ENCODE data around the gene ADM.

The ADM gene

DNA sequence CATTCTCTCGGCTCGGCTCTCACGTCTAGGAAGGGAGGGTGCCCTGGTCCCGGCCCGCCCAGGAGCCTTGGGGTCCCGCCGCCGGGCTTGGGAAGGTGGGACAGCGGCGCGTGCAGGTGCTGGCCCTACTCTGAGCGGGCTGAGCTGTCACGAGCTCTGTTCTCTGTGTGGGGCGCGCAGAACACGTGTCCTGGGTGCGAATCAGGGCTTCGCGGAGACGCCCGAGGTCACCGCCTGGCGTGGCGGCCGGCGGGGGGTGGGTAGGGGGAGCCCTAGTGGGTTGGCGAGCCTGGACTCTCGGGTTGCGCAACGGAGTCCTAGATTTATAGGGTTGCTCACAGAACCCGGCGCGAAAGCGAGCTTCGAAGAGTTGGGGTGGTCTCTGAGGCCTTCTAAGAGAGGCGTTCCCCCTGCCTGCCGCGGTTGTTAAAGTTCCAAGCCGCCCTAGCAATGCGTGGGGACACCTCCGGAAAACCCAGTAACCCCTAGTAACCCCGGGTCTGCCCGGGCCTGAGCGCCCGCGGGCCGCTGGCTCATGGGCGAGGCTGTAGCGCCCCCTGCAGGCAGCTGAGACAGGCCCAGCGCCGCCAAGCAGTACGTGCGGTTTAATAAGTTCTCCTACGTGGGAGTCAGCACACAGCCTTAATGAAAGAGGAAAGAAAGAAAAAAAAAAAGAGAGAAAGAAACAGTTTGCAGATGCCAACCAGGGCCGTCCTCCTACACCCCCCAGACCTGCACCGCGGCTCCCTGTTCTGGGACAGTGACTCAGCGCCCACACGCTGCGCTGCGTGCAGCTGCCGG, 2.7 kb downstream of the ADM start:
- peak overlapping the region; percentile 93 for H3K4me3 ChIP-seq (ENCODE audit: insufficient read length, low read depth)
- TF ChIP-seq ZNF274 (IDR thresholded peaks at IDR 0.05; ENCODE audit: low read depth, low read length), result no peak
- TF ChIP-seq YY1 (IDR thresholded peaks at IDR 0.05; ENCODE audit: insufficient read depth, insufficient read length), result no peak
- TF ChIP-seq SUZ12 (IDR thresholded peaks at IDR 0.05; ENCODE audit: extremely low read depth, insufficient read depth, insufficient read length), result no peak
- H3K27me3 ChIP-seq (ENCODE audit: insufficient read depth, insufficient read length), result peaks cover 14% of the 10 kb centered on the region
- peaks cover 14% of the 10 kb centered on the region for H3K36me3 ChIP-seq (ENCODE audit: insufficient read depth, insufficient read length, low read length)
- peaks cover 7% of the 10 kb centered on the region for H3K4me1 ChIP-seq (ENCODE audit: insufficient read depth, insufficient read length)
- no peaks in the 10 kb centered on the region for H3K9me3 ChIP-seq (ENCODE audit: insufficient read depth, low read length)
- peak overlapping the region; percentile 97 for H3K9ac ChIP-seq (ENCODE audit: insufficient read length, low read depth)
- DNase-seq (ENCODE audit: low read depth, low spot score), result no peak

GRCh38 chr11:10308201-10308954, 3.5 kb downstream of the ADM start:
- TF ChIP-seq ZNF274 (IDR thresholded peaks at IDR 0.05; ENCODE audit: low read depth, low read length) (no peak), YY1 (IDR thresholded peaks at IDR 0.05; ENCODE audit: insufficient read depth, insufficient read length) (no peak), SUZ12 (IDR thresholded peaks at IDR 0.05; ENCODE audit: extremely low read depth, insufficient read depth, insufficient read length) (no peak)
- H3K4me1 ChIP-seq (ENCODE audit: insufficient read depth, insufficient read length), result peaks cover 7% of the 10 kb centered on the region
- peaks cover 14% of the 10 kb centered on the region for H3K36me3 ChIP-seq (ENCODE audit: insufficient read depth, insufficient read length, low read length)
- no peak for DNase-seq (ENCODE audit: low read depth, low spot score)
- peak overlapping the region; percentile 97 for H3K9ac ChIP-seq (ENCODE audit: insufficient read length, low read depth)
- peaks cover 6% of the 10 kb centered on the region for H3K27me3 ChIP-seq (ENCODE audit: insufficient read depth, insufficient read length)
- H3K4me3 ChIP-seq (ENCODE audit: insufficient read length, low read depth), result peak overlapping the region; percentile 93
- no peaks in the 10 kb centered on the region for H3K9me3 ChIP-seq (ENCODE audit: insufficient read depth, low read length)

DNA sequence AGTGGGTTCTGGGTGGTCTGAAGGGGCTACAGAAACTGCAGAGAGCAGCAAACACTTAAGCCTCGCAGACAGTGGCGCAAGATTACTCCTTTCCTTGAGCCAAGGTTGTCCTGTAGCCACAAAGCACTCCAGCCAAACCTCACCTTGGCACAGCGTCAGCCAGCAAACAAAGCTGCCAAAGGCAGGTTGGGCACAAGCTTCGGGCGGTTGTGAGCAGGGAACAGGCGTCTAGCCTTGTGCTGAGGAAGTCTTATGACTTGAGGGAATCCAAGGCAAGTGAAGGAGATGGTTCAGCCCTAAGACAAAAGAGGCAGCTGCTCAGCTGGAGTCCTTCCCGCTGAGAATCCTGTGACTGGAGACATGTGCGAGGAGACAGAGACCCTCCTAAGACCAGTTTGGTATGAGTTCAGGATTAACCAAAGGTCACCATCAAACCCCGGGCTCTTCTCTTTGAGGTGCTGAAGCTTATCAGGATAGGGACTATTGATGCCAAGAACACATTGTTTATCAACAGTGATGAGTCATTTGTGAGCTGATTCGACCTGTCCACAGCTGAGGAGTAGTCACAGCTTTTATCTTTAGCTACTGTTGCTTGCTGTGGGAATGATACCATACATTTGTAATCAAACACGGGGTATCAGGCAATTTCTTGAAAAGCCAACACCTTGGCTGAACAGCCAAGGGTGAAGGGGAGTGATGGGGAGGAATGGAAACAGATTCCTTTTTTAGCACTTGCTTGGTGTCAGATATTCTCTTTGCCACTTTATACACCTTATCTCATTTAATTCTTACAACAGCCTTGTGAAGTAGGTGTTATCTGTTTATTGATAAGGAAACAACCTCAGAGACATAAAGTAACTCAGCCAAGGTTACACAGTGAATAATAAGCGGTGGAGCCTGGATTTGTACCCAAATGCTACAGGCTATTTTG, 4.6 kb downstream of the ADM start:
- H3K36me3 ChIP-seq (ENCODE audit: insufficient read depth, insufficient read length, low read length), result peaks cover 14% of the 10 kb centered on the region
- peak overlapping the region; percentile 42 for H3K9ac ChIP-seq (ENCODE audit: insufficient read length, low read depth)
- no peak for TF ChIP-seq YY1 (IDR thresholded peaks at IDR 0.05; ENCODE audit: insufficient read depth, insufficient read length)
- no peak for TF ChIP-seq ZNF274 (IDR thresholded peaks at IDR 0.05; ENCODE audit: low read depth, low read length)
- no peak for TF ChIP-seq SUZ12 (IDR thresholded peaks at IDR 0.05; ENCODE audit: extremely low read depth, insufficient read depth, insufficient read length)
- peak overlapping the region; percentile 93 for H3K4me3 ChIP-seq (ENCODE audit: insufficient read length, low read depth)
- no peak for DNase-seq (ENCODE audit: low read depth, low spot score)
- H3K9me3 ChIP-seq (ENCODE audit: insufficient read depth, low read length), result no peaks in the 10 kb centered on the region
- peaks cover 7% of the 10 kb centered on the region for H3K4me1 ChIP-seq (ENCODE audit: insufficient read depth, insufficient read length)
- H3K27me3 ChIP-seq (ENCODE audit: insufficient read depth, insufficient read length), result no peaks in the 10 kb centered on the region

DNA sequence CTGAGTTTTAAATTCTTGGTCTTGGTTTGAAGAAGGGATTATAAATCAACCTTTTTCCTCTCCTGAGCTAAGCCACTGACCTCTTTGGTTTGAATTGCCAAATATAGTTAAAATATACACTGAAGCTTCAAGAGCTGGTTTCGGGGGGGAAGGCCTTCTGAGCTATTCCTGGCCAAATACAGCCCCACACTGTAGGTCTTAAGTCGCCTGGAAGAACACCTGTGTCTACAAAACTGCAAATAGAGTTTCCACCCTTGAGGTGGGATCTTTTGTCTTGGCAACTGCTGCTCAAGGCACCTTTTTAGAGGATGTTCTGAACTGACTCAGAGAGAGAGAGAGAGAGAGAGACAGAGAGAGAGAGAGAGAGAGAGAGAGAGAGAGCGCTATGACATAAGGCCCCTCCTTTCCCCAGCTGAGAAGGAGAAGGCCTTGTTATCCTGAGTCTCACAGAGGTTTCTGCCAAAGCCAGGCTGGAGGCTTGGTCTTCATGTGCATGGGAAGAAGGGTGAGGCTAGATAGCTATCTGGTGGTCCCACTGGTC, 5.5 kb downstream of the ADM start:
- Histone ChIP-seq H3K4me1 (ENCODE audit: insufficient read depth, insufficient read length) (peaks cover 7% of the 10 kb centered on the region), H3K9ac (ENCODE audit: insufficient read length, low read depth) (no peak overlapping the region), H3K4me3 (ENCODE audit: insufficient read length, low read depth) (no peak overlapping the region), H3K36me3 (ENCODE audit: insufficient read depth, insufficient read length, low read length) (peaks cover 14% of the 10 kb centered on the region), H3K9me3 (ENCODE audit: insufficient read depth, low read length) (no peaks in the 10 kb centered on the region), H3K27me3 (ENCODE audit: insufficient read depth, insufficient read length) (no peaks in the 10 kb centered on the region)
- DNase-seq (ENCODE audit: low read depth, low spot score), result no peak
- TF ChIP-seq SUZ12 (IDR thresholded peaks at IDR 0.05; ENCODE audit: extremely low read depth, insufficient read depth, insufficient read length) (no peak), YY1 (IDR thresholded peaks at IDR 0.05; ENCODE audit: insufficient read depth, insufficient read length) (no peak), ZNF274 (IDR thresholded peaks at IDR 0.05; ENCODE audit: low read depth, low read length) (no peak)

- Histone ChIP-seq H3K4me1 (ENCODE audit: insufficient read depth, insufficient read length) (peaks cover 7% of the 10 kb centered on the region), H3K4me3 (ENCODE audit: insufficient read length, low read depth) (no peak overlapping the region), H3K9ac (ENCODE audit: insufficient read length, low read depth) (no peak overlapping the region), H3K27me3 (ENCODE audit: insufficient read depth, insufficient read length) (no peaks in the 10 kb centered on the region), H3K36me3 (ENCODE audit: insufficient read depth, insufficient read length, low read length) (peaks cover under 1% of the 10 kb centered on the region), H3K9me3 (ENCODE audit: insufficient read depth, low read length) (no peaks in the 10 kb centered on the region)
- DNase-seq (ENCODE audit: low read depth, low spot score), result no peak
- TF ChIP-seq ZNF274 (IDR thresholded peaks at IDR 0.05; ENCODE audit: low read depth, low read length) (no peak), YY1 (IDR thresholded peaks at IDR 0.05; ENCODE audit: insufficient read depth, insufficient read length) (no peak), SUZ12 (IDR thresholded peaks at IDR 0.05; ENCODE audit: extremely low read depth, insufficient read depth, insufficient read length) (no peak)
Observed at GRCh38 chr11:10311802-10312201, 6.9 kb downstream of the ADM start.

DNA sequence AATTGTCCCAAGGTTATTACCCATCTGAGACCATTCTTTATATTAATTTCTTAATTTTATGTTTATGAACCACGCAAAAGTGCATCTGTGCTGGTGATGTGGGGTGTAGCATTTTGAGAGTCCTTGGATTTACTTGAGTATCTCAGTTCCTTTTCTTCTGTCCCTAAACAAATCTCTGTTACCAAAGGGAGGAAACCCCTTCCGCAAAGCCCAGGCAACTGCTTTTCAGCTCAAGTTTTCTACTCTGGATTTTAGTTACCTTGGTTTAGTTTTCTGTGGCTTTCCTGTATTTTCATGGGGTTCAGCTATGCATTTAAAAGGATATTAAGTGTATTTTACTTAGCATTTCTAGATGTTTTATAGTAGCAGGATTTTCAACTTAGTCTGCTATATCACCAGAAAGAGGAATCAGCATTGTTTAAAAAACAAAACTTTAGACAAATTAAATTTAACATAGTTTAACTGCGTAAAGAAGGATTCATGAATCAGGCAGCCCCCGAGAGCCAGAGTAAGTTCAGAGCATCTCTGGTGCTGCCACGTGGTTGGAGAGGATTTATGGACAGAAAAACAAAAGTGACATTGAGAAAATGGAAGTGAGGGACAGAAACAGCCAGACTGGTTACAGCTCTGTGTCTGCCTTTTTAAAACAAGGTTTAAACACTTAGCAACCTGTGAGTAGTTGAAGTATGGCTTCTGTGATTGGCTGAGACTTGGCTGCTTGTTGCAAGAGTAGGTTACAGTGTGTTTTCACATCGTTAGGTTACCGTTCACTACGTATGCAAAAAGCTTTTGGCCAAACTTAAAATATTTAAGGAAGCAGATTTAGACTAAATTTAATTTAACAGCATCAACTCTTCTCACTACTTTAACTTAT, 9.6 kb downstream of the ADM start:
- Histone ChIP-seq H3K4me1 (ENCODE audit: insufficient read depth, insufficient read length) (no peaks in the 10 kb centered on the region), H3K9ac (ENCODE audit: insufficient read length, low read depth) (no peak overlapping the region)
- DNase-seq (ENCODE audit: low read depth, low spot score), result no peak

More for the DNA sequence above, 9.6 kb downstream of the ADM start:
- no peak for TF ChIP-seq SUZ12 (IDR thresholded peaks at IDR 0.05; ENCODE audit: extremely low read depth, insufficient read depth, insufficient read length)
- no peak for TF ChIP-seq ZNF274 (IDR thresholded peaks at IDR 0.05; ENCODE audit: low read depth, low read length)
- TF ChIP-seq YY1 (IDR thresholded peaks at IDR 0.05; ENCODE audit: insufficient read depth, insufficient read length), result no peak
- H3K9me3 ChIP-seq (ENCODE audit: insufficient read depth, low read length), result no peaks in the 10 kb centered on the region
- H3K27me3 ChIP-seq (ENCODE audit: insufficient read depth, insufficient read length), result no peaks in the 10 kb centered on the region
- no peak overlapping the region for H3K4me3 ChIP-seq (ENCODE audit: insufficient read length, low read depth)
- no peaks in the 10 kb centered on the region for H3K36me3 ChIP-seq (ENCODE audit: insufficient read depth, insufficient read length, low read length)
